ENCODE data around the gene RAPGEF1. TPM values are rescaled to one million over a fixed set of nuclear protein-coding genes. Genes with fewer than 3 reads are reported as not detected.

The RAPGEF1 gene
- total and polyA plus RNA-seq, 10 donors, result 16.9 to 137 (median 104) TPM

GRCh38 chr9:131612851-131613250 lies 127.0 kb downstream of the RAPGEF1 start:
- DNase-seq, result no peak
- TF ChIP-seq, protein P1, sequence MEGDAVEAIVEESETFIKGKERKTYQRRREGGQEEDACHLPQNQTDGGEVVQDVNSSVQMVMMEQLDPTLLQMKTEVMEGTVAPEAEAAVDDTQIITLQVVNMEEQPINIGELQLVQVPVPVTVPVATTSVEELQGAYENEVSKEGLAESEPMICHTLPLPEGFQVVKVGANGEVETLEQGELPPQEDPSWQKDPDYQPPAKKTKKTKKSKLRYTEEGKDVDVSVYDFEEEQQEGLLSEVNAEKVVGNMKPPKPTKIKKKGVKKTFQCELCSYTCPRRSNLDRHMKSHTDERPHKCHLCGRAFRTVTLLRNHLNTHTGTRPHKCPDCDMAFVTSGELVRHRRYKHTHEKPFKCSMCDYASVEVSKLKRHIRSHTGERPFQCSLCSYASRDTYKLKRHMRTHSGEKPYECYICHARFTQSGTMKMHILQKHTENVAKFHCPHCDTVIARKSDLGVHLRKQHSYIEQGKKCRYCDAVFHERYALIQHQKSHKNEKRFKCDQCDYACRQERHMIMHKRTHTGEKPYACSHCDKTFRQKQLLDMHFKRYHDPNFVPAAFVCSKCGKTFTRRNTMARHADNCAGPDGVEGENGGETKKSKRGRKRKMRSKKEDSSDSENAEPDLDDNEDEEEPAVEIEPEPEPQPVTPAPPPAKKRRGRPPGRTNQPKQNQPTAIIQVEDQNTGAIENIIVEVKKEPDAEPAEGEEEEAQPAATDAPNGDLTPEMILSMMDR (IDR thresholded peaks at IDR 0.05 in 8 of 11, conservative IDR thresholded peaks at IDR 0.05 in 3 of 11), result no peak
- TF ChIP-seq POLR2AphosphoS5 (IDR thresholded peaks at IDR 0.05) (no peak), POLR2A (IDR thresholded peaks at IDR 0.05) (no peak)
- intact Hi-C loops (cut with DNase I; ENCODE audit: low total_unique reads), result no loop called here
- Histone ChIP-seq H3K27me3 (replicated peaks in 1 of 7) (no peaks in the 10 kb centered on the region), H3K4me1 (peaks cover 0 to 18% (median 4%) of the 10 kb centered on the region in 6 donors), H3K9me3 (no peaks in the 10 kb centered on the region), H3K4me3 (no peak overlapping the region), H3K27ac (peak overlapping the region in 1 of 8 donors; percentile 0), H3K36me3 (peaks cover 0 to 100% (median 67%) of the 10 kb centered on the region in 6 donors)
- WGBS, 5 donors, result 91 to 96% (median 95%) methylated on average over 7 of the region's 7 CpGs

DNA sequence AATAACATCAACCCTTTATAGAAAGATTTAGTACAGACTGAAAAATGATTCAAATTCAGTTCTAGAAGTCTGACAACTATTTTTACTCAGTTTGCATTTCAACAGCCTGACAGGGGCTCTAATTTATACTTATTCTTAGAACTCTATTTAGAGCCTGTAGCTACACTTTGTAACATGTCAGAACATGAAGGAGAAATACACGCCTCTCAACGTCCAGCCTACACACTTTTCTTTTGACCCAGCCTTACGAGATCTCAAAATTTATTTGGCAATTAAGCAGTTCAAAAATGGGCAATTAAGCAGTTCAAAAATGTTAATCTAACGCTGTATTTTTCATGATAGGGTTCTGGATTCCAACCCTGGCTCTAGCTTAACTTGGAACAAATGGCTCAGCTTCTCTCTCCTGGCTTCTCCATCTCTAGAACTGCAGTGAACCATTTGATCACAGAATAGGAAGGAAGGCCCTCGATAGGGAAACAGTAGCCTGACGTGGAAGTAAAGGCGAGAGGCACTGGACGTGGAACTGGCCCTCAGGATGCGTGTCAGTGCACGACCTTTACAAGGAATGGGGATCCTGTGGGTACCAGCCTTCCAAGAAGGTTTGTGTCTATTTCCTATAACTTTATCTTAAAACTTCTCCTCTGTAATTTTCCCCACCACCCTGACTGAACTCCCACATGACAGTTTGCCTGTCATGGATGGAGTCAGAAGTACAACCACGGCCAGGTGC lies 128.1 kb downstream of the RAPGEF1 start:
- H3K36me3 ChIP-seq, result peaks cover 0 to 100% (median 65%) of the 10 kb centered on the region in 6 donors
- intact Hi-C loops (cut with DNase I; ENCODE audit: low total_unique reads), result no loop called here

DNA sequence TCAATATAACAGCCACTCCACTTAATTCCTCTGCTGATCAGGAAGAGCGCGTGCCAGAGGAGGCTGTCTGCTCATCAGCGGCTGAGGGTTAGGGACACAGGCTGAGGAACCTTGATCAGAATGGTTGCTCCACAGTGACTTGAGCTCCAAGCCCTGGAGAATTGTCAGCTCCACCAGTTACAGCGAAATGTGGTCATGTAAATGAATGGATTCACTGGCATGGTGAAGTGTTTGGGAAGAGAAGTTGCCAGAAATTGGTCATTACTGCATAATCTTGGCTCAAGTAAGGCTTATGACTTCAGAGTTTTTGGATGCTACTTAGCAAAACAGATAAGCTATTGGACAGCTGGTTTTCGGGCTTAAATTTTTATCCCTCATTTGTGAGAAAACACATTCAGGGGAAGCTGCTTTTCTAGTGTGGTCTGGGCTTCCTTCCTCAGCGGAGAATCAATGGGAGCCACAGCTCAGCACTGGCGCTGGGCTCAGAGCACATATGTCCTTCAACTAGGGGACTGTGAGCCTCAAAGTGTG lies 129.6 kb downstream of the RAPGEF1 start:
- intact Hi-C loops (cut with DNase I; ENCODE audit: low total_unique reads), result no loop called here
- H3K4me1 ChIP-seq, result peaks cover 0 to 14% (median 4%) of the 10 kb centered on the region in 6 donors
- H3K27ac ChIP-seq, result peak overlapping the region in 1 of 8 donors; percentile 22
- WGBS, 5 donors, result 68 to 77% (median 75%) methylated on average over 7 of the region's 7 CpGs
- no peaks in the 10 kb centered on the region for H3K9me3 ChIP-seq
- peaks cover 0 to 100% (median 54%) of the 10 kb centered on the region in 6 donors for H3K36me3 ChIP-seq
- DNase-seq, result no peak
- H3K27me3 ChIP-seq (replicated peaks in 1 of 7), result no peaks in the 10 kb centered on the region
- TF ChIP-seq POLR2AphosphoS5 (IDR thresholded peaks at IDR 0.05) (no peak), POLR2A (IDR thresholded peaks at IDR 0.05) (no peak)
- TF ChIP-seq, protein P1 (IDR thresholded peaks at IDR 0.05 in 8 of 11, conservative IDR thresholded peaks at IDR 0.05 in 3 of 11), result no peak
- H3K4me3 ChIP-seq, result no peak overlapping the region

More for the DNA sequence above, 128.1 kb downstream of the RAPGEF1 start:
- TF ChIP-seq POLR2A (IDR thresholded peaks at IDR 0.05) (no peak), POLR2AphosphoS5 (IDR thresholded peaks at IDR 0.05) (no peak)
- TF ChIP-seq, protein P1 (IDR thresholded peaks at IDR 0.05 in 8 of 11, conservative IDR thresholded peaks at IDR 0.05 in 3 of 11), result no peak
- Histone ChIP-seq H3K4me1 (peaks cover 0 to 14% (median 4%) of the 10 kb centered on the region in 6 donors), H3K27me3 (replicated peaks in 1 of 7) (no peaks in the 10 kb centered on the region), H3K4me3 (no peak overlapping the region), H3K9me3 (no peaks in the 10 kb centered on the region), H3K27ac (no peak overlapping the region)
- no peak for DNase-seq
- 84 to 90% (median 88%) methylated on average over 11 of the region's 11 CpGs for WGBS, 5 donors

Measured in spleen (tissue), 11 donors.